ENCODE results near the gene POLH.

- TF ChIP-seq EZH2 (IDR thresholded peaks at IDR 0.05; ENCODE audit: borderline replicate concordance, low read depth, low read length) (no peak), FOXJ3 (CRISPR knock-in tag; IDR thresholded peaks at IDR 0.05) (no peak), HCFC1 (IDR thresholded peaks at IDR 0.05; ENCODE audit: low read depth, low read length) (no peak), ETS1 (conservative IDR thresholded peaks at IDR 0.05; ENCODE audit: control insufficient read depth, low read depth, low read length) (no peak), CTCF (IDR thresholded peaks at IDR 0.05 in 2 of 3, conservative IDR thresholded peaks at IDR 0.05 in 1 of 3; ENCODE audit: insufficient read depth in 2 of 3, low read depth in 1 of 3, low read length in 3 of 3) (no peak), TARDBP (IDR thresholded peaks at IDR 0.05) (no peak)
Observed at GRCh38 chr6:43604174-43604573, 28.2 kb downstream of the POLH start.
